ENCODE measurements around the gene DNAJB8.

DNAJB8 gene

DNA sequence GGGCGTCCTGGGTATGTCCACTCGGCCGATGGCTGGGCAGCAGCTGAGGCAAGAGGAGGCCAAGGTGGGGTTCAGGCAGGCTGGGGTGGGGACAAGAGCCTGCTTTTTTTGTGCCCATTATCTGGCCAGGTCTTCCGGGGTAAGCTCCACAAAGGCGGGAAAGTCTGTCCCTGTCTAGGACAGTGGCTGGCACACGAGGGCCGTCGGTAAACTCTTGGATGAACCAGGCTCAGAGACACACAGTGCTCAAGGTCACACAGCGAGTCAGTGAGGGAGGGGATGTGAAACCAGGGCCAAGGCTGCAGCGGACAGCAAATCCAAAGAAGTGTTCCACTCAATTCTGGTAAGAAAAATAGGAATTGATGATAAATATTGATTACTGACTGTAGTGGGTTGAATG is 2.9 kb downstream of the DNAJB8 start:
- no peak for DNase-seq

DNA sequence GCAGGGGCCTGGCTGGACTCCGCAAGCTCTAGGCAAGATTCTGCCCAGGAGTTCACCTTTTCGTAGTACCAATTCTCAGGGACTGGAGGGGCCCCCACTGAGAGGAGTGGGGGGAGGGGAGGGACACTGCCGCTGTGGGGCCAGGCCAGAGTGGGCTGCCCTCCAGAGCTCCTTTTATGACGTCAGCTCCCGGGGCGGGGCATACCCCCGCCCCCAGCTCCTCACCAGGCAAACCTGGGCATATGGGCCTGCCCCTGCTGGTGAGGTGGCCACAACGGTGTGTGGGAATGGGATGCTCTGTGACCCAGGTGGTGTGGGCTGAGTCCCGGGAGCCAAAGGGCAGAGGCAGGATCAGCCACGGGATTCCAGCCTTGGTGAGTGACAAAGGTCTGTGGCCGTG is 3.3 kb downstream of the DNAJB8 start:
- DNase-seq, result no peak

DNA sequence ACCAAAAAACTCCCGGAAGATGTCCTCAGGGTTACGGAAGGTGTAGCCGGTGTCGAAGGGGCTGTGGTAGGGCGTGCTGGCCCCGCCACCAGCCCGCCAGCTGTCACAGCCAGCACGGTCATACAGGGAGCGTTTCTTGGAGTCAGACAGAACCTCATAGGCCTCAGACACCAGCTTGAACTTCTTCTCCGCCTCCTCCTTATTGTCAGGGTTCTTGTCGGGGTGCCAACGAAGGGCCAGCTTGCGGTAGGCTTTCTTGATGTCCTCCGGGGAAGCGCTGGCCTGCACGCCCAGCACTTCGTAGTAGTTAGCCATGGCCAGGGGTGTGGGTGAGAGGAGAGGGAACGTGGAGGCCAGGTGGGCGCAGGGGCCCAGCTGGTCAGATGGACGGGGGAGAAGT is 3.8 kb downstream of the DNAJB8 start:
- DNase-seq, result no peak

DNA sequence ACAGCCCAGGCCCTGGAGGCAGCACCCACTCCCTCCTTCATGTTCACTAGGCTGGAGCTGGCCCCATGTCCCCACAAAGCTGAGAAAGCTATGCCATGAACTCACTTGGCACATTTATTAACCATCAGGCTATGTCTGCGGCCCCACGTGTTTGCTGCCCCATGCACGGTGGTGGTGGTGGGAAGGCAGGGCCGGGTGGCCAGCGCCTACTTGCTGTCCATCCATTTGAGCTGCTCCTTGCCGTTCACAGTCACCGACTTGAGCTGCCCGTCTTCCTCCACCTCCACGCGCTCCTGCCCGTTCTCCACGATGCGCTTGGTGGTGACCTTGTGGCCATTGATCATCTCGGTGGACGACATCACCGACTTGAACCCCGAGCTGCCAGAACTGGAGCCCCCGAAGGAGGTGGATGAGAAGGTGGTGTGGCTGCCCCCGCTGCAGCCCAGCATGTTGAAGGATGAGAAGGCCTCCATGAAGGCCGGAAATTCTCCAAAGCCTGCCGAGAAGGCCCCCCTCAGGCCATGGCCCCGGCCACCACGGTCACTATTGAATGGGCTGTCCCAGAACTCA is 4.3 kb downstream of the DNAJB8 start:
- DNase-seq, result no peak

DNA sequence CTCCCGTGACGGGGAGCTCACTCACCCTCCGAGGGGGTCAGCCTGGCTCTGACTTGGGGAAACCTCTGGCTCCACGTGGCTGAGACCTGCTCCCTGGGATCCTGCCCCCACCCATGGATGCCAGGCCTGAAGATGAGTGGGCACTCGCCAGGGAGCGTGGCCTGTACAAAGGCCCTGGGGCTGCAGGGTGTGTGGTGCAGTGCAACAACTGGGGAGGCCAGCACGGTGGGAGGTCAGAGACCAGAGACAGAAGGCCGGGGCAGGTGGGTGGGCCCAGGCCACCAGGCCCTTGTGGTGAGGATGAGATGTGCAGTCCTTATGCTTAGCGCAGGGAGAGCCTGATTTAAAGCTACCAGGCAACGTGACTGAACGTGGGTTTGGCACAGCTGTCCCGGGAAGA is 5.0 kb downstream of the DNAJB8 start:
- DNase-seq, result no peak

DNA sequence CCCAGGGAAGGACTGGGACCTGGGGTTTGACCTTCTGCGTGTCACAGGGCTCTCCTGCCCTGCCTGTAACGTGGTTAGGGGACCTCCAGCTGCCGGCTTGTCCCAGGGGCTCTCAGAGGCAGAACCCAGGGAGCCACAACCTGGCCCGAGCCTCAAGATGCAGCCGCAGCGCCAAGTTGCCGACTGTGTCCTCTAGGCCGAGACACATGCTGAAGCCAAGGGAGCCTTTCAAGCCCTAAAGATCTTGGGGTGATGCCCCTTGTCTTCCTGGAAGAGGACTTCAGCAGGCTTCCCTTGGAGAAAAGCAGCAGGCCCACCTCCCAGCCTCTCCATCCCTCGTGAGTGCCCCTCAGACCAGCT is 7.2 kb downstream of the DNAJB8 start:
- DNase-seq, result no peak

DNA sequence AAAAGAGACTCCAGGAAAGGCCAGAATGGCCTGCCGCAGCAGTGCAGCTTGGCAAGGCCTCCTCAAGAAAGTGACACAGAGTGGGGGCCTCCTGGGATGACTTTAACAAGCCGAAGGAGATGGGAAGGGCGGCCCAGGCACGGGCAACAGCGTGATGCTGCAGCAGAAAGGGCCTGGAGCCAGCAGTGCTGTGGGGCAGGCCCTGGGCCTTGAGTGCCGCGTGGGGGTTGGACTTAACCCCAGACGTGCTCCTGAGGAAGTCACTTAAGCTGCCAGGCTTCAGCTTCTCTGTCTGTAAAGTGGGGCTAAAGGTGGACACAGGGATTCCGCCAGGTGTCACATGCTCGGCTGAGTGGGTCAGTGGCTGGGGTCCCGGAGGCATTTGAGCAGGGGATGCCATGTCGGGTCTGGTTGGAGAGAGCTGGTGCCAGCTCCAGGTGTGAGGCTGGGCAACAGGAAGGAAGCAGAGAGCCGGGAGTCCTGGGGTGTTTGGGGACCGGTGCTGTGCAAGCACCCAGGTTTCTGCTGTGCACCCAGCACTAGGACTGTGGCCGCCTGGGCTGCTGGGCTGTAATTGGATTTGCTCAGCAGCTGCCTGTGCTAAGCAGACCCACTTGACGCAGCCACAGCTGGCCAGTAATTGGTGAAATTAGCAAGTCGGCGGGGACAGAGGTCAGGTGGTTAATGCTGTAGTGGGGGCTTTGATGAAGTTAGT is 7.8 kb downstream of the DNAJB8 start:
- DNase-seq, result no peak

DNA sequence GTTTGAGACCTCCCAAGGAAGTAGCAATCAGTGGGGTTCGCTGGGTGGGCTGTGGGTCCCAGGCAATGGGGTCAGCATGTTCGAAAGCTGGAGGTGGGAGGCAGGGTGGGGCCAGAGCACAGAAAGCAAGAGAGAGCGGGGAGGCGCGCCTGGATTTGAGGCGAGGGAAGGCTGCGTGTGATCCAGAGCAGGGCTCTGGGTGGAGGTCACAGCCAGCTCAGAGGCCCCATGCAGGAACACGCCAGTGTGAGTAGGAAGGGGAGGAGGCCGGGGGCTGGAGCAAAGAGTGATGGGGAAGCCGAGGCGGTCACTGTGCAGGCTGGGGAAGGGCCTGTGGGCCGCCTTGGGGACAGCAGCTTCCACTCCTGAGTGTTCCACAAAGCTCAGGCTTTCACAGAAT is 8.8 kb downstream of the DNAJB8 start:
- DNase-seq, result no peak

DNA sequence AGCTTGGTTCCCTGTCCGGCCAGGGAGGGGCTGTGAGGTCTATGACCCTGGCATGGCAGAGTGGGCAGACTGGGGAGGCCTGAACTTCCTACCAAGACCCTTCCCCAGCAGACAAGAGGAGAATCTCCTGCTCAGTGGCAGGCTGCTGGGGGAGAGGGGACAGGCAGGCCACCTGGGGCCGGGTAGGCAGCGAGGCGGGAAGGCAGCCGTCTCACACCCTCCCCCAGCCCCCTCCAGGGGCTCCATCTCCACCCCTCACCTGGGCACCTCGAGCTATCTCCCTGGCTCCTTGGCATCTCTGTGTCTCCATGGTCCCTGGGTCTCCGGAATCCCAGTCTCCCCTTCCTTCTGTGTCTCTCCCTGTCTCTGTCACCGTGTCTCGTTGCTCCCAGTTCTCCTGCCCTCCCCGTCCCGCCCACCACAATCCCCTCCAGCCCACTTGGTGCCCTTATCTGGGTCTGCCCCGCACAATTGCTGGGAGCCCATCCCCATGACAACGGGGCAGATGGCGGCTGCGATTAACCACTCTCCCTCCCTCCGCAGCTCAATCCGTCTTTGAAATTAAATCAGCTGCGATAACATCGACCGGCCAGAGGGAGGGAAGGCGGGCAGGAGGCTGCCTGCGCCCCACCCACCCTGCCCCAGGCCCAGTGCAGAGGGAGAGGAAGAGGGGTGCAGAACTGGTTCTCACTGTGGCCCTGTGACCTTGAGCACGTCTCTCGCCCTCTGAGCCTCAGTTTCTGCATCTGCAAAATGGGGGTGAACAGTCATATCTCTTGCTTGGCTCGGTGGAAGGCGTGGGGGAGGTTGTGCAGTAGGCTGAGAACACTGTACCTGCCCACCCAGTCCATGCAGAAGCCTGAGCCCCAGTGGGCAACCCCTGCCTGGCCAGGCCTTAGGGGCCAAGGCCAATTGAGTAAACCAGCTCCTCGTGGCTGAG is 9.6 kb downstream of the DNAJB8 start:
- no peak for DNase-seq

DNA sequence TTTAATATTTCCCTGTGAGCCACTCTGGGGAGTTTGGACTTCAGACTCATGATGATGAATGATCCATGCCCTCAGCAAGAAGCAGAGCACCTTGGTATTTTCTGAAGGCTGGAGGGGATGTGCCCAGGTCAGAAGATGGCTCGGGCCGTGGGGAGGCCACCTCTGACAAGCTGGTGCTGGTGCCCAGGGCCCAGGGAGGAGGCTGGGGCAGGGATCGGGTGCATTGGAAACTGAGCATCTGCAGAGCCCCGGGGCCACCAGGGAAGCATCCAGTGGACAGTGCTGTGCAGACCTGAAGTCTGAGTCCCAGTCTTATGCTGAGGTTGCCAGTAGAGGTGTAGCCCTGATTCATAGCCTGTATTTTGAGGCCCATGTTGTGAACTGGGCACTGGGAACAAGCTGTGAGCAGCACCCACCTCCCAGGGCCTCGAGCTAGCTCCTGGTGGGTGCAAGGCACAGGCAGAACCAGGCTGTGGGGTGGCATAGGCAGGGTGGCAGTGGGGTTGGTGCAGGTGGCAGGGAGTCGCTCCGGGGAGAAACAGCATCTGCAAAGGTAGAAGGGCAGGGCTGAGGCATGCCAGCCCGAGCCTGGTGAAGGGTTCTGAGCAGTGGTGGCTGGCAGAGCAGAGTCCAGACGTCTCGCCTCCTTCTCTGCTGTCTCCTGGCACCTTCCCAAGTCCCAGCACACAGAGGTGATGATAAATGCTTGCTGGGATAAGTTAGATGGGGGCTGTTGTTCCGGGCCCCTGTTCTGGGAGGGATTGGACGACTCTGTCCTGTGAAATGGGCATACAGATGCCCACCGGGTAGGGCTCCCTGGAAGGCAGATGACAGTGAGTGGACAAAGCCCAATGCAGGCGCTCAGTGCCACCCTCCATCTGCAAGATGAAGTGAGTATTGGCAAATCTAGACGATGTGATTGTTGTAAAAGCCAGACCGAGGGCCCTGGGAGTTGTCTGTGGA is 10.6 kb downstream of the DNAJB8 start:
- no peak for DNase-seq

DNA sequence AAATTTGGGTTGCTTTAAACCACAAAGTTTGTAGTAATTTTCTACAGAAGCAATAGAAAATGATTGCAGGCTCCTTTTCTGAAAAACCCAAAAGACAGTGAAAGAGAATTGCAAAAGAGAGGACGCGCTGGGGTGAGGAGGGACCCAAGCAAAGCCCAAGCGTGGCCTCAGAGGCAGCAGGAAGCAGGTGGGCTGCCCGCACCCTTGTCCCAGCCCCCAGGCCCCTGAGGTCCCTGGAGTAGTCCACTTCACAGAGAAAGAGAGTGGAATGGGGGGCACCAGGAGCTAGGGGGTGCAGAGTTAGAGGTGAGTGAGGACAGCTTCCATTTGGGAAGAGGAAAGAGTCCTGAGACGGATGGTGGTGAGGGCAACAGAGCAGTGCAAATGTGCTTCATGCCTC is 11.6 kb downstream of the DNAJB8 start:
- no peak for DNase-seq

DNA sequence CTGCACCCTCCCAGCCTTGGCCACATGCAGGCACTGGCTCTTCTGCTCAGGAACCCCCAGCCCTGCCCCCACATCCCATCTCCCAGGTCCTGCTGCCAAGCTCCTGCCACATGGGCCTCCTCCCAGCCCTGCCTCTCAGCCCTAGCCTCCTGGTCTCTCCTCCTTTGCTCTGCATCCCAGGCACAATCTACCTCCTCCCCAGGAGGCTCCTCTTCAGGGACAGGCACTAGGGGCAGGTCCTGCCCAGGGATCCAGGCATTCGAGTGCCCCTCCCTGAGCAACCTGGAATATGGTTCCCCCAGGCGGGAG is 12.4 kb downstream of the DNAJB8 start:
- no peak for DNase-seq

DNA sequence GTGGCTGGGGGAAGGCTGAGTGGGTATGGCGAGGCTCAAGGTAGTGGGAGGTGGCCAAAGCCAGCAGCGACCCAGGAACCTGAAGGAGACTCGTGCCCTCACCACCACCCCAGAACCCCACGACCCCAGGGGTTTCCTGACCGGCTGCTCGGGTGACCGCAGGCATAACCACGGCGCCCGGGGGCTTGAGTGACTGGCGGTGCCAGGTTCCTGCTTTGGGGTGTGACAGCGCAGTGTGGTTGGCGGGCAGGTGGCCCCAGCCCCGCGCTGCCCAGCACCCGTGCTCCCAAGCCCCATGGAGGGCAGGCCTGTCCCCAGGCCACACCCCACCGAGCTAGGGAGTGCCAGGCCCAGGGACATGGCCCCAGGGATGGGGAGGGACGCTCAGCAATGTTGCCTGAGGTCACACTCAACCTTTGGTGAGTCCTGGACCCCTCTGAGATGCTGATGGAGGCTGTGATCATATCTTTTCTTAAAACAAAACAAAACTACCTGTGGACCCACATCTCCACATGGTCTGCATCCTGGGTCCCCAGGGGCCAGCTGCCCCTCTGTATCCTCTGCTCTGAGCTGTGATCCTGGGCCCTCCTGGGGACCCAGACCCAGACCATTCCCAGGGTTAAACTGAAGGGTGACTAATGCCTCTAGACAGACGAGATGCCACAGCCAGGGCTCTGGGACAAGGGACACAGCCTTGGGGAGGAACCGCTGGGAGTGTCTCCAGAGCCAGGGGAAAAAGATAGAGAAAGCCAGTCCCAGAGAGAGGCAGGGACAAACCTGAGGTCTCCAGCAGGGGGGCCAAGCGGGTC is 13.0 kb downstream of the DNAJB8 start:
- DNase-seq, result no peak

DNA sequence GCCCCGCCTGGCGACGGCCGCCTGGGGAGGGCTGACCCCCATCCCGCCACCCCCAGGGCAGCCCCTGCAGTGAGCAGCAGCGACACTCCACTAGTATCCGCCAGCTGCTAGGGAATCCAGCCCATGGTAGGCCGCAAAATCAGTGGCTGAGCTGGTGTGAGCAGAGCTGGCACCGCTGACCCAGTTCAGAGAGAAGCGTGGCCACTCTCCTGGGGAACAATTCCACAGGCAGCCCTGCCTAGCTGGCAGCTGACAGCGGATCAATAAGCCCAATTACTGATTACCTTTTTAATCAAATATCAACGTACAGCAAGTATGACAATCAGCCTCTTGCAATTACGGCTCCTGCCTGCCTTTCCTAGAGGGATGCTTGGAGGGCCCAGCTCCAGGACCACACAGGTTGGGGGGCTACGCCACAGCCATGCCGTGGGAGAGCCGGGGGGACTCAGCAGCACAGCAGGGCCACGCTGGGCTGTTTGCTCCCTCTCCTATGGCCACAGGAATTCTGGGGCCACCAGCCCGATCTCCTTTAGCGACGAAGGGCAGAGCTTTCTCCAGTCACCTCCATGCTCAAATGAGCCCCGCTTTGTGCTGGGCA is 13.9 kb downstream of the DNAJB8 start:
- DNase-seq, result no peak

DNA sequence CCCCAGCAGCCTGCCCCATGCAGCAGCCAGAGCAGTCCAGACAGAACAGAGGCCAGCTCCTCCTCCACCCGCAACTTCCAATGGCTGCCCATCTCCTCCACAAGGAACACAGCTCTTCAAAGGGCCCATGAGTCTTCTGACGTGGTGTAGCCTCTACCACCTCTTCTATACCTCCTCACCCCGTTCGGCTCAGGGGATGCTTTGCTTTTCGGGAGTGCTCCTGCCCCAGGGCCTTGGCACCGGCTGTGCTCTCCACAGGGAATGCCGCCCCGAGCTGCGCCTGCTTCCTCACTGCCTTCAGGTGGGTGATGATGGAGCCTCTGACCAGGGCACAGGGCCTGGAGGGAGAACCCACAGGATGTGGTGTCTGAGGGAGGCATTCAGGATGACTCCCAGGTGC is 14.6 kb downstream of the DNAJB8 start:
- DNase-seq, result no peak

DNA sequence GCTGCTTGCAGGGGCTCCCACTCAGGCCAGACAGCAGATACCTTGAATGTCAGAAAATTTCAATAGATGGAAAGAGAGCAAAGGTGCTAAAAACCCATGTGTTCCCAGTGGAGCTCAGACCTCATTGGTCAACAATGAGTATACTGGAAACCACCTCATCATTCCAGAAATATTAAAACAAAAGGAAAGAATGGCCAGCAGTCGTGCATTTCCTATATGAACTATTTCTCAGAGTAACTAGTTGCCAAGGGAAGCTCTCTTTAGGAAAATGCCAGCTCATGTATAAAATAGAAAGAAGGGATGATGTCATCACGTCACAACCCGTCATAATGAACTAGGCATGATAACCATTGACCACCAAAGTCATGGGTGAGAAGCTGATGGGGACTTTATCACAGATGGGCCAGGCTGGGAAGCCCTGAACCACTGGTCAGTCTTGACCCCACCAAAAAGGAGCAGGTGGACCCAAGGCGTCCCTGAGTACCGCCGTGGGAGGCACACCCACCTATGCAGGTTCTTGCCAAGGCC is 17.5 kb downstream of the DNAJB8 start:
- peak in 1 of 2 donors; percentile 1 for DNase-seq

DNA sequence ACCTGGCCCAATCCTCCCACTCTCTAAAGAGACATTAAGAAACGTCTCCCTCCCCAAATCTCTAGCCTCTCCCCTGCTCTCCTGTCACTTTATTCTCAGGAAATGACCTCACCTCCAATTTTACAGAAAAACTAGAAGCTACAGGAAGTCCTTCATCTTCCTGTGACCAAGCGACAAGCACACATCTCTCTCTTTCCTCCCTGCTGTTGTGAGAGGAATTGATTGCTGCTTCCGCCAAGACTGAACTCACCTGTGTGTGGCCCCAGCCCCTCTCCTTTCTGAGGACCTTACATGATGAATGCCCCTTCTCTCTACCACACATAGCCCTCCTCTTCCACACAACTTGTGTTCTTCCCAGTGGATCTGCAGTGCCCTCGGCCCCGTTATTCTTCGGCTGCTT is 18.2 kb downstream of the DNAJB8 start:
- no peak for DNase-seq

DNA sequence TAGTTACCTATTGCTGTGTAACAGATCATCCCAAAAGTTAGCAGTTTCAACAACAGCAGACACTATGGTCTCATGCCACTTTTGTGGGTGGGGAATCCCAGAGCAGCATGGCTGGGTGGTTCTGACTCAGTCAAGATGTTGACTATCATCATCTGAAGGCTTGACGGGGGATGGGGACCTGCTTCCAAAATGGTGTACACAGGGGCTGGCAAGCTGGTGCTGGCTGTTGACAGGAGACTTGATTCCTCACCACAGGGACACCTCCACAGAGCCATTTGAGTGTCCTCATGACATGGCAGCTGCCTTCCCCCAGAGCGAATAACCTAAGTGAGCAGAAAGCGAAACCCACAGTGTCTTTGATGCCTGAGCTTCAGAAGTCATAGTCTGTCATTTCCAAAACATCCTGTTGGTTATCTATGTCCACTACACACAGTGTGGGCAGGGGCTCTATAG is 19.1 kb downstream of the DNAJB8 start:
- peak; percentile 41 to 76 for DNase-seq

DNA sequence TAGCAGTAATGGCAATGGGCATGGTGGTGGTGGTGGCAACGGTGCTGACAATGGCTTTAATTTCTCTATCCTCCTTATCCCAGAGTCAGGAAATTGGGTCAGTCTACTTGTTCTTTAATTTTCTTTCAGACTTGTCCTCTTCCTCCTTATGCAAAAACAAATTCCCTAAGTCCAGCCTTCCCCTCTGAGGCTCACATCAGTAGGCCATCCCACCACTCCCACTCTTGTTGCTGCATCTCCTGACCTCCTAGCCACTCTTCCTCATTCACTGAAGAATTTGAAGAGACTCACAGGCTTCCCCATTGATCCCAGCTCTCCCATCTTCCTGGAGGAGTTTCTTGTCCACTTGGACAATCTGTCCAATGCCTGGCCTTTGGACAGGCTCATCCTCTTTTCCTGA is 19.9 kb downstream of the DNAJB8 start:
- DNase-seq, result peak; percentile 38 to 72

DNA sequence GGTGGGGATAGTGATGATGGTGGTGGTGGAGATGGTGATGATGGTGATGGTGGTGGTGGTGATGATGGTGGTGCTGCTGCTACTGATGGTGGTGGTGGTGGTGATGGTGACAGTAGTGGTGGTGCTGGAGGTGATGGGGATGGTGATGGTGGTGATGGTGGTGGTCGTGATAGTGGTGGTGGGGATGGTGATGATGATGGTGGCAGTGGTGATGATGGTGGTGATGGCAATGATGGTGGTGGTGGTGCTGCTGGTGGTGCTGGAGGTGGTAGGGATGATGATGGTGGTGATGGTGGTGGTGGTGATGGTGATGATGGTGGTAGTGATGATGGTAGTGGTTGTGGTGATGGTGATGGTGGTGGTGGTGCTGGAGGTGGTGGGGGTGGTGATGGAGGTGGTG is 21.3 kb downstream of the DNAJB8 start:
- DNase-seq, result no peak

DNA sequence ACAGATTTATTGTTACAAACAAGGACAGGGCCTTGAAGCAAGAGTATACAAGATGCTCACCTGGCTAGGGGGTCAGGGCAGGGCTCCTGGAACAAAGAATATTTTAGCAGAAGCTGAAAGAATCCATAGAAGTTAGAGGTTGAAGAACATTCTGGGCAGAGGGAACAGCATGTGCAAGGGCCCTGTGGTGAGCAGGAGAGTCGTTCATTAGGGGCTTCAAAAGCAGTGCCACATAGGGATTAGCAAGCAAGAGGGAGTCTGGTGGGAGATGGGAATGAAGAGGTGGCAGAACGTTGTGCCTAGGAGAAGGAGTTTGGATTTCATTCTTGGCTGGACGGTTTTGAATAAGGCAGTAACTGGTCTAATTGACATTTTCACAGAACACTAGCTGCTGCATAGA is 22.9 kb downstream of the DNAJB8 start:
- DNase-seq, result no peak

Measured in inflammatory macrophage treated with lipopolysaccharide for 1 hour (primary cell).